DND-41 (cell line): ENCODE measurements around the gene LAMTOR3.

Source experiments
- ATAC-seq: fragments of 200-7000 bp; cut with Tn5 transposase; 3 replicates; pipeline ENCODE4 v1.9.1; 2021; ENCODE audit warnings: low read depth; ENCODE audit not compliant: insufficient read depth
- DNase-seq: peaks from one replicate; pipeline ENCODE4 v3.0.0-alpha.2; 2020
- H2AFZ ChIP-seq: 2 replicates; pipeline ENCODE4 v1.6.0; 2012; ENCODE audit warnings: low read depth, low read length
- H3K27ac ChIP-seq: 2 replicates; pipeline ENCODE4 v1.5.1; 2012; ENCODE audit warnings: low read length, inconsistent platforms
- H3K27me3 ChIP-seq: fragments of 200-600 bp; sonication (generic); 2 replicates; pipeline ENCODE4 v1.6.0; 2012; ENCODE audit warnings: low read length, mild to moderate bottlenecking, inconsistent platforms; ENCODE audit not compliant: insufficient read depth, poor library complexity
- H3K36me3 ChIP-seq: 2 replicates; pipeline ENCODE4 v1.5.1; 2012; ENCODE audit warnings: low read length, inconsistent platforms; ENCODE audit not compliant: insufficient read depth
- H3K4me1 ChIP-seq: 2 replicates; pipeline ENCODE4 v1.5.1; 2012; ENCODE audit warnings: mild to moderate bottlenecking, low read length; ENCODE audit not compliant: insufficient read depth
- H3K4me2 ChIP-seq: 2 replicates; pipeline ENCODE4 v1.6.0; 2012; ENCODE audit warnings: mild to moderate bottlenecking, moderate library complexity, low read length, inconsistent platforms; ENCODE audit not compliant: insufficient read depth
- H3K4me3 ChIP-seq, 2 experiments: fragments of 200-600 bp in 1 of 2; shearing (Covaris generic) in 1 of 2; 2 replicates each; pipeline ENCODE4 v1.5.1; 2012 to 2016; ENCODE audit warnings: inconsistent platforms in 2 of 2, low read length in 2 of 2, mild to moderate bottlenecking in 2 of 2, low read depth in 1 of 2, moderate library complexity in 1 of 2
- H3K79me2 ChIP-seq: 2 replicates; pipeline ENCODE4 v1.6.0; 2012; ENCODE audit warnings: low read length, inconsistent platforms; ENCODE audit not compliant: insufficient read depth
- H3K9ac ChIP-seq: 2 replicates; pipeline ENCODE4 v1.6.0; 2012; ENCODE audit warnings: low read depth, mild to moderate bottlenecking, inconsistent platforms, low read length, moderate library complexity
- H3K9me3 ChIP-seq: 2 replicates; pipeline ENCODE4 v1.5.1; 2012; ENCODE audit warnings: low read length, moderate library complexity, mild to moderate bottlenecking, inconsistent platforms; ENCODE audit not compliant: insufficient read depth, severe bottlenecking
- H4K20me1 ChIP-seq: 2 replicates; pipeline ENCODE4 v1.6.0; 2012; ENCODE audit warnings: low read length; ENCODE audit not compliant: insufficient read depth
- EZH2 ChIP-seq: IDR thresholded peaks from 3 replicates; pipeline ENCODE4 v1.6.1; 2012; ENCODE audit warnings: borderline replicate concordance, low read depth, mild to moderate bottlenecking, moderate library complexity, low read length, inconsistent platforms; ENCODE audit not compliant: severe bottlenecking
- TF ChIP-seq, protein P1 (sequence below): IDR thresholded peaks from 2 replicates; pipeline ENCODE4 v1.5.1; 2012; ENCODE audit warnings: borderline replicate concordance, low read length, moderate library complexity, mild to moderate bottlenecking; ENCODE audit not compliant: poor library complexity, severe bottlenecking; ENCODE audit errors: extremely low read depth

The LAMTOR3 gene

DNA sequence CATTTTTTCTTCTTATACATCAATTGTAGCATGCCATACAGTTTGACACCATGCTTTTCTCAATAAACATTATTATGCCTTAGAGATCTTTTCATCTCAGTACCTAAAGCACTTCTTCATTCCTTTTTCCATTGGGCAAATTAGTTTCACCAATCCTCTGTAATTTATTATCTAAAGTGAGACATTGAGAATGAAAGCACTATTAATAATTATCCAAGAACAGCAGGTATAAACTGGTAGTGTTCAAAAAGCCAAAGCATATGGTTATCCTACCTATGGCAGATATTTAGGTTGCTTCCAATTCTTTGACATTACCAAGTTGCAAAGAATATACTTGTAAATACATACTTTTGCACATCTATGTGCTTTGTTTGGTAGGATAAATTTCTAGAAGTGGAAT lies 15.6 kb downstream of the LAMTOR3 start:
- TF ChIP-seq, protein P1, sequence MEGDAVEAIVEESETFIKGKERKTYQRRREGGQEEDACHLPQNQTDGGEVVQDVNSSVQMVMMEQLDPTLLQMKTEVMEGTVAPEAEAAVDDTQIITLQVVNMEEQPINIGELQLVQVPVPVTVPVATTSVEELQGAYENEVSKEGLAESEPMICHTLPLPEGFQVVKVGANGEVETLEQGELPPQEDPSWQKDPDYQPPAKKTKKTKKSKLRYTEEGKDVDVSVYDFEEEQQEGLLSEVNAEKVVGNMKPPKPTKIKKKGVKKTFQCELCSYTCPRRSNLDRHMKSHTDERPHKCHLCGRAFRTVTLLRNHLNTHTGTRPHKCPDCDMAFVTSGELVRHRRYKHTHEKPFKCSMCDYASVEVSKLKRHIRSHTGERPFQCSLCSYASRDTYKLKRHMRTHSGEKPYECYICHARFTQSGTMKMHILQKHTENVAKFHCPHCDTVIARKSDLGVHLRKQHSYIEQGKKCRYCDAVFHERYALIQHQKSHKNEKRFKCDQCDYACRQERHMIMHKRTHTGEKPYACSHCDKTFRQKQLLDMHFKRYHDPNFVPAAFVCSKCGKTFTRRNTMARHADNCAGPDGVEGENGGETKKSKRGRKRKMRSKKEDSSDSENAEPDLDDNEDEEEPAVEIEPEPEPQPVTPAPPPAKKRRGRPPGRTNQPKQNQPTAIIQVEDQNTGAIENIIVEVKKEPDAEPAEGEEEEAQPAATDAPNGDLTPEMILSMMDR, result no peak
- no peak for TF ChIP-seq EZH2
- DNase-seq, result no peak
- H3K4me3 ChIP-seq, result no peak overlapping the region
- no peak overlapping the region for H2AFZ ChIP-seq
- no peaks in the 10 kb centered on the region for H3K9me3 ChIP-seq
- H3K27ac ChIP-seq, result no peak overlapping the region
- H3K4me2 ChIP-seq, result no peak overlapping the region
- no peaks in the 10 kb centered on the region for H3K79me2 ChIP-seq
- ATAC-seq, result no peak
- H3K36me3 ChIP-seq, result peaks cover 51% of the 10 kb centered on the region
- H3K4me1 ChIP-seq, result no peaks in the 10 kb centered on the region
- H3K27me3 ChIP-seq, result no peaks in the 10 kb centered on the region
- no peaks in the 10 kb centered on the region for H4K20me1 ChIP-seq
- no peak overlapping the region for H3K9ac ChIP-seq

DNA sequence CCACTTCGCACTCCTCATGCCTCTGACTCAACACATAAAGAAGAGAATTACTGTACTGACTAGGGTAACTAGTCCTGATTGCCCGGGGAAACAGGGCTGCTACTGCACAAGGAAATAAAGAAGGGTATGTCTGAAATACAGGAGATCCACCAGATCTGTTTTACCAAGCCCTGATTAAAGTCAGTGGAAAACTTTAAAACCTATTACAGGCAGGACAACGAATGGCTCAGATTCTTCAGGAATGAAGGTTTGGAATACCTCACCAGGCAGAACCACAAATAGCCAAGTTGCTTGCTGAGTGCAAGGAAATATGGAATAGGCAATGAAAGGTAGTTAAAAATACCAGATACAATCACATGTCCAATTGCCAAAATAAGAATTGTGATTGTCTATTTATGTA lies 17.3 kb downstream of the LAMTOR3 start:
- H3K4me1 ChIP-seq, result no peaks in the 10 kb centered on the region

DNA sequence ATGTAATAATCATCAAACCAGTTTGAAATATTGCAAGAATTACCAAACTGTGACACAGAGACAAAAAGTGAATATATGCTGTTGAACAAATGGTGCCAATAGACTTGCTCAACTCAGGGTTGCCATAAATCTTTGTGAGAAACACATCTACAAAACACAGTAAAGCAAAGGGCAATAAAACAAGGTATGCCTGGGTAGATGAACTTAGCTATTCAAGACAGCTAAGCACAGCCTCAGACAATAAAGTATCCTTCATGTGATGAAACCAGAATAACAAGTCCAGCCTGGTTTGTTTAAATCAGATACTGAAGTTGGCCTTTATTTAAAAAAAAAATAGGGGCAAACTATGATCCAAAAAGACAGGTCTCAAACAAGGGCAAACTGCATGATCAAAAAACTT lies 19.2 kb downstream of the LAMTOR3 start:
- Histone ChIP-seq H3K9ac (no peak overlapping the region), H3K36me3 (peaks cover 18% of the 10 kb centered on the region), H3K4me3 (no peak overlapping the region), H3K79me2 (no peaks in the 10 kb centered on the region), H3K27ac (no peak overlapping the region), H2AFZ (no peak overlapping the region), H4K20me1 (no peaks in the 10 kb centered on the region), H3K4me1 (no peaks in the 10 kb centered on the region), H3K9me3 (no peaks in the 10 kb centered on the region), H3K27me3 (no peaks in the 10 kb centered on the region), H3K4me2 (no peak overlapping the region)
- TF ChIP-seq, protein P1, result no peak
- TF ChIP-seq EZH2, result no peak
- DNase-seq (no peak), ATAC-seq (no peak)

More for the DNA sequence above, 17.3 kb downstream of the LAMTOR3 start:
- Histone ChIP-seq H3K27ac (no peak overlapping the region), H2AFZ (no peak overlapping the region), H3K9ac (no peak overlapping the region), H3K36me3 (peaks cover 37% of the 10 kb centered on the region), H3K27me3 (no peaks in the 10 kb centered on the region), H3K9me3 (no peaks in the 10 kb centered on the region), H3K4me2 (no peak overlapping the region), H3K4me3 (no peak overlapping the region), H3K79me2 (no peaks in the 10 kb centered on the region), H4K20me1 (no peaks in the 10 kb centered on the region)
- no peak for TF ChIP-seq EZH2
- TF ChIP-seq, protein P1, result no peak
- ATAC-seq (no peak), DNase-seq (no peak)

DNA sequence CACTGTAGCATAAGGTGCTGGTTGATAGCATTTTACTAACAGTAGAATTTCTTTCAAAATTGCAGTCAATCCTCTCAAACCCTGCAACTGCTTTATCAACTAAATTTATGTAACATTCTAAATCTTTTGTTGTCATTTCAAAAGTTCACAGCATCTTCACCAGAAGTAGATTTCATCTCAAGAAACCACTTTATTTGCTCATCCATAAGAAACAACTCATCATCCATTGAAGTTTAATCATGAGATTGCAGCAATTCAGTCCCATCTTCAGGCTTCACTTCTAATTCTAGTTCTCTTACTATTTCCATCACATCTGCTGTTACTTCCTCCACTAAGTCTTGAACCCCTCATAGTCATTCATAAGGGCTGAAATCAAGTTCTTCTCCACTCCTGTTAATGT lies 21.7 kb downstream of the LAMTOR3 start:
- Histone ChIP-seq H3K4me2 (no peak overlapping the region), H2AFZ (no peak overlapping the region), H3K9ac (no peak overlapping the region), H3K36me3 (no peaks in the 10 kb centered on the region), H3K27me3 (no peaks in the 10 kb centered on the region), H3K79me2 (no peaks in the 10 kb centered on the region), H3K4me1 (no peaks in the 10 kb centered on the region), H3K9me3 (no peaks in the 10 kb centered on the region), H3K4me3 (no peak overlapping the region), H4K20me1 (no peaks in the 10 kb centered on the region), H3K27ac (no peak overlapping the region)
- TF ChIP-seq EZH2, result no peak
- TF ChIP-seq, protein P1, result no peak
- no peak for ATAC-seq
- DNase-seq, result no peak
